Upper lobe of left lung (tissue), 4 donors: ENCODE measurements around the gene PIAS2.

Experiments used
- POLR2A ChIP-seq, 4 donors: fragments of 450-650 bp; IDR thresholded peaks; one replicate each; pipeline ENCODE4 v1.5.1; 2016 to 2017; ENCODE audit warnings: antibody characterized with exemption in 4 of 4, mild to moderate bottlenecking in 2 of 4
- POLR2AphosphoS5 ChIP-seq, 2 donors: sonication (generic); formaldehyde crosslinking; IDR thresholded peaks; one replicate each; pipeline ENCODE4 v1.5.1; 2017; ENCODE audit warnings: antibody characterized with exemption in 2 of 2
- TF ChIP-seq, protein P1 (sequence below), 6 experiments: fragments of 450-650 bp in 4 of 6; fragments of 200-600 bp in 2 of 6; sonication (generic) in 2 of 6; IDR thresholded peaks; one replicate each; pipeline ENCODE4 v1.5.1; 2016 to 2019; ENCODE audit warnings: antibody characterized with exemption in 6 of 6

DNA sequence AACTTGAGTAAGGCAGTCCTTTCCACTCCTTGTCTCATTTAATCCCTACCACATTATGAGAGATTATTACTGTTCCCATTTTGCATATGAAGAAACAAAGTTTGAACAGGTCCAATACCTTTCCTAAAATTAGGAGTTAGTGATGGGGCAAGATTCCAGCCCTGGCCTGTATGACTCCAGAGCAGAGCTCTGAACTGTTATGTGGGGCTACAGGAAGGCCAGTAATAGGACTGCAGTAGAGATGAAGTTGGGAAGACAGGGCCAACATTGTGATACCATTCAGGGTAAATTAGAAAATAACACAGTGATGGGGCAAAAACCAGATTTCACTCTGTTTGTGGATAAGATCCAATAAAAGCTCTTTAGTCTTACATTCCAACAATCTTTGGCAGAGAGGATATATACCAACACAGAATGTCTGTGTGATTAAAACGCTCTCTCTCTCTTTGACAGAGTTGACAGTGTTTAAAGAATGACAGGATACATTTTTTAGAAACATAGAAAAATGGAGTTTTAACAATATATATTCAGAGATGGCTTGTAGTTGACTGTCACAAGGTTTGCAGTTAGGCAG, 22.8 kb upstream of the PIAS2 start:
- TF ChIP-seq, protein P1, sequence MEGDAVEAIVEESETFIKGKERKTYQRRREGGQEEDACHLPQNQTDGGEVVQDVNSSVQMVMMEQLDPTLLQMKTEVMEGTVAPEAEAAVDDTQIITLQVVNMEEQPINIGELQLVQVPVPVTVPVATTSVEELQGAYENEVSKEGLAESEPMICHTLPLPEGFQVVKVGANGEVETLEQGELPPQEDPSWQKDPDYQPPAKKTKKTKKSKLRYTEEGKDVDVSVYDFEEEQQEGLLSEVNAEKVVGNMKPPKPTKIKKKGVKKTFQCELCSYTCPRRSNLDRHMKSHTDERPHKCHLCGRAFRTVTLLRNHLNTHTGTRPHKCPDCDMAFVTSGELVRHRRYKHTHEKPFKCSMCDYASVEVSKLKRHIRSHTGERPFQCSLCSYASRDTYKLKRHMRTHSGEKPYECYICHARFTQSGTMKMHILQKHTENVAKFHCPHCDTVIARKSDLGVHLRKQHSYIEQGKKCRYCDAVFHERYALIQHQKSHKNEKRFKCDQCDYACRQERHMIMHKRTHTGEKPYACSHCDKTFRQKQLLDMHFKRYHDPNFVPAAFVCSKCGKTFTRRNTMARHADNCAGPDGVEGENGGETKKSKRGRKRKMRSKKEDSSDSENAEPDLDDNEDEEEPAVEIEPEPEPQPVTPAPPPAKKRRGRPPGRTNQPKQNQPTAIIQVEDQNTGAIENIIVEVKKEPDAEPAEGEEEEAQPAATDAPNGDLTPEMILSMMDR (IDR thresholded peaks at IDR 0.05) = no peak
- TF ChIP-seq POLR2AphosphoS5 (IDR thresholded peaks at IDR 0.05) (no peak), POLR2A (IDR thresholded peaks at IDR 0.05) (no peak)
